Stimulated activated effector memory CD8-positive, alpha-beta T cell treated with anti-CD3 and anti-CD28 coated beads, Interleukin-12 subunit alpha, Interleukin-12 subunit beta, amount 100 ng/mL, for 72 hours (primary cell): ENCODE data around the gene INSRR.

Experiments
- ATAC-seq: fragments of 150-1000 bp; cut with Tn5 transposase; 2 replicates; pipeline ENCODE4 v1.10.0; 2021
- DNase-seq, 2 donors: peaks; one replicate each; pipeline ENCODE4 v3.0.0; 2021 to 2022; ENCODE audit warnings: low spot score in 2 of 2
- H3K27ac Mint-ChIP-seq: one replicate; pipeline ENCODE4 v1.8.0; 2022; ENCODE audit warnings: mild to moderate bottlenecking, mixed read lengths
- H3K36me3 Mint-ChIP-seq: one replicate; pipeline ENCODE4 v1.8.0; 2022; ENCODE audit warnings: mild to moderate bottlenecking, mixed read lengths
- H3K4me1 Mint-ChIP-seq: one replicate; pipeline ENCODE4 v1.8.0; 2022; ENCODE audit warnings: mixed read lengths
- H3K4me3 Mint-ChIP-seq: one replicate; pipeline ENCODE4 v1.8.0; 2022; ENCODE audit warnings: mild to moderate bottlenecking, mixed read lengths
- H3K9me3 Mint-ChIP-seq: one replicate; pipeline ENCODE4 v1.8.0; 2022; ENCODE audit warnings: mixed read lengths

Gene INSRR

GRCh38 chr1:156866249-156866909 is 7.5 kb upstream of the INSRR start:
- no peak for ATAC-seq
- peak overlapping the region; percentile 26 for H3K4me3 Mint-ChIP-seq
- peaks cover 6% of the 10 kb centered on the region for H3K36me3 Mint-ChIP-seq
- H3K27ac Mint-ChIP-seq = peak overlapping the region; percentile 74
- DNase-seq = no peak
- H3K9me3 Mint-ChIP-seq = no peaks in the 10 kb centered on the region
- peaks cover 78% of the 10 kb centered on the region for H3K4me1 Mint-ChIP-seq

- DNase-seq = no peak
- H3K4me1 Mint-ChIP-seq = peaks cover 75% of the 10 kb centered on the region
- no peaks in the 10 kb centered on the region for H3K9me3 Mint-ChIP-seq
- H3K4me3 Mint-ChIP-seq = peak overlapping the region; percentile 26
- H3K27ac Mint-ChIP-seq = peak overlapping the region; percentile 7
- peaks cover 6% of the 10 kb centered on the region for H3K36me3 Mint-ChIP-seq
- ATAC-seq = no peak
These were observed 6.9 kb upstream of the INSRR start for GRCh38 chr1:156865865-156866248.

GRCh38 chr1:156865258-156865657 is 6.3 kb upstream of the INSRR start:
- DNase-seq = no peak
- Mint-ChIP-seq H3K4me3 (peak overlapping the region; percentile 26), H3K36me3 (peaks cover 6% of the 10 kb centered on the region), H3K9me3 (no peaks in the 10 kb centered on the region), H3K27ac (peak overlapping the region; percentile 7), H3K4me1 (peaks cover 72% of the 10 kb centered on the region)
- no peak for ATAC-seq

- Mint-ChIP-seq H3K4me1 (peaks cover 73% of the 10 kb centered on the region), H3K36me3 (peaks cover 5% of the 10 kb centered on the region), H3K27ac (no peak overlapping the region), H3K9me3 (no peaks in the 10 kb centered on the region), H3K4me3 (no peak overlapping the region)
- ATAC-seq (no peak), DNase-seq (no peak)
These were observed 5.9 kb upstream of the INSRR start for GRCh38 chr1:156864796-156865195.

- DNase-seq (no peak), ATAC-seq (no peak)
- peak overlapping the region; percentile 43 for H3K27ac Mint-ChIP-seq
- no peaks in the 10 kb centered on the region for H3K9me3 Mint-ChIP-seq
- peak overlapping the region; percentile 74 for H3K4me3 Mint-ChIP-seq
- H3K36me3 Mint-ChIP-seq = no peaks in the 10 kb centered on the region
- peaks cover 77% of the 10 kb centered on the region for H3K4me1 Mint-ChIP-seq
These were observed 4.7 kb upstream of the INSRR start for GRCh38 chr1:156863631-156864030.

- H3K9me3 Mint-ChIP-seq = no peaks in the 10 kb centered on the region
- H3K27ac Mint-ChIP-seq = peak overlapping the region; percentile 43
- H3K36me3 Mint-ChIP-seq = no peaks in the 10 kb centered on the region
- DNase-seq (no peak), ATAC-seq (peak; percentile 65)
- H3K4me3 Mint-ChIP-seq = peak overlapping the region; percentile 74
- H3K4me1 Mint-ChIP-seq = peaks cover 79% of the 10 kb centered on the region
These were observed 4.2 kb upstream of the INSRR start for GRCh38 chr1:156862997-156863599.

- H3K36me3 Mint-ChIP-seq = no peaks in the 10 kb centered on the region
- H3K4me1 Mint-ChIP-seq = peaks cover 74% of the 10 kb centered on the region
- H3K9me3 Mint-ChIP-seq = no peaks in the 10 kb centered on the region
- DNase-seq = no peak
- H3K27ac Mint-ChIP-seq = peak overlapping the region; percentile 43
- no peak for ATAC-seq
- peak overlapping the region; percentile 74 for H3K4me3 Mint-ChIP-seq
These were observed 3.7 kb upstream of the INSRR start for GRCh38 chr1:156862584-156862983.

GRCh38 chr1:156860628-156861423 is 1.9 kb upstream of the INSRR start, which contains the start of gene NTRK1:
Gene NTRK1, plus strand, starts transcription at chr1:156860865. Its CDS starts 70 bp downstream, at chr1:156860935.
- peaks cover 60% of the 10 kb centered on the region for H3K4me1 Mint-ChIP-seq
- ATAC-seq (peak; percentile 76), DNase-seq (peak in 1 of 2 donors; percentile 68)
- H3K27ac Mint-ChIP-seq = peak within 1 kb of the TSS; percentile 76
- H3K36me3 Mint-ChIP-seq = no peaks in the 10 kb centered on the region
- peak within 1 kb of the TSS; percentile 74 for H3K4me3 Mint-ChIP-seq
- no peaks in the 10 kb centered on the region for H3K9me3 Mint-ChIP-seq

- ATAC-seq (peak; percentile 70), DNase-seq (peak; percentile 58 to 83)
- H3K9me3 Mint-ChIP-seq = no peaks in the 10 kb centered on the region
- H3K27ac Mint-ChIP-seq = no peak overlapping the region
- peaks cover 53% of the 10 kb centered on the region for H3K4me1 Mint-ChIP-seq
- no peaks in the 10 kb centered on the region for H3K36me3 Mint-ChIP-seq
- H3K4me3 Mint-ChIP-seq = peak overlapping the region; percentile 74
These were observed 1.3 kb upstream of the INSRR start for GRCh38 chr1:156860113-156860627.

GRCh38 chr1:156859523-156860112 is 701 bp upstream of the INSRR start:
- H3K4me1 Mint-ChIP-seq = peaks cover 50% of the 10 kb centered on the region
- peak overlapping the region; percentile 74 for H3K4me3 Mint-ChIP-seq
- DNase-seq (peak; percentile 18 to 68), ATAC-seq (peak; percentile 4)
- no peaks in the 10 kb centered on the region for H3K36me3 Mint-ChIP-seq
- no peaks in the 10 kb centered on the region for H3K9me3 Mint-ChIP-seq
- H3K27ac Mint-ChIP-seq = no peak overlapping the region

GRCh38 chr1:156858555-156858956 is 361 bp downstream of the INSRR start:
- H3K4me1 Mint-ChIP-seq = peaks cover 42% of the 10 kb centered on the region
- DNase-seq (no peak), ATAC-seq (no peak)
- H3K27ac Mint-ChIP-seq = no peak overlapping the region
- no peaks in the 10 kb centered on the region for H3K9me3 Mint-ChIP-seq
- H3K4me3 Mint-ChIP-seq = peak overlapping the region; percentile 74
- H3K36me3 Mint-ChIP-seq = no peaks in the 10 kb centered on the region

GRCh38 chr1:156857532-156857931 is 1.4 kb downstream of the INSRR start:
- Mint-ChIP-seq H3K36me3 (no peaks in the 10 kb centered on the region), H3K9me3 (no peaks in the 10 kb centered on the region), H3K4me3 (no peak overlapping the region), H3K27ac (no peak overlapping the region), H3K4me1 (peaks cover 31% of the 10 kb centered on the region)
- ATAC-seq (no peak), DNase-seq (no peak)

- Mint-ChIP-seq H3K4me1 (peaks cover 22% of the 10 kb centered on the region), H3K4me3 (no peak overlapping the region), H3K9me3 (no peaks in the 10 kb centered on the region), H3K27ac (no peak overlapping the region), H3K36me3 (no peaks in the 10 kb centered on the region)
- no peak for DNase-seq
- ATAC-seq = no peak
These were observed 2.6 kb downstream of the INSRR start for GRCh38 chr1:156856282-156856785.

GRCh38 chr1:156854634-156855033 is 4.3 kb downstream of the INSRR start:
- Mint-ChIP-seq H3K4me1 (peaks cover 14% of the 10 kb centered on the region), H3K9me3 (no peaks in the 10 kb centered on the region), H3K36me3 (no peaks in the 10 kb centered on the region), H3K27ac (no peak overlapping the region), H3K4me3 (no peak overlapping the region)
- no peak for DNase-seq
- ATAC-seq = no peak

GRCh38 chr1:156853761-156854160 is 5.2 kb downstream of the INSRR start:
- ATAC-seq = no peak

More at GRCh38 chr1:156853761-156854160, 5.2 kb downstream of the INSRR start:
- Mint-ChIP-seq H3K4me3 (no peak overlapping the region), H3K4me1 (peaks cover 18% of the 10 kb centered on the region), H3K36me3 (no peaks in the 10 kb centered on the region), H3K9me3 (no peaks in the 10 kb centered on the region), H3K27ac (peak overlapping the region; percentile 17)
- DNase-seq = no peak
